ENCODE measurements around the gene PRSS53.

- TF ChIP-seq CTCF (IDR thresholded peaks at IDR 0.05) (no peak), POLR2A (IDR thresholded peaks at IDR 0.05) (no peak)
These were observed 27.5 kb downstream of the PRSS53 start for GRCh38 chr16:31061126-31061812.

Measured in lower leg skin (tissue), 3 donors.